Adrenal gland (tissue), 12 donors: ENCODE results near the gene TSPAN33. TPM values are rescaled to one million over a fixed set of nuclear protein-coding genes. Genes with fewer than 3 reads are reported as not detected.
"Not testable (repeated sequence)": the region's sequence is repeated elsewhere in the genome, so short reads cannot be mapped to it uniquely, and the experiment has no call there.

ENCODE experiments used
- DNase-seq, 7 donors: peaks; one replicate each; pipeline ENCODE4 v3.0.0-alpha.2; 2019 to 2020
- H3K27ac ChIP-seq, 5 donors: fragments of 200-600 bp; sonication (generic) in 4 of 5; 1 replicate in 3 of 5; 2 replicates in 2 of 5; pipeline versions ENCODE4 v1.5.1 to v1.8.0; 2016 to 2020; ENCODE audit warnings: mild to moderate bottlenecking in 1 of 5
- H3K27me3 ChIP-seq: fragments of 200-600 bp; 2 replicates; pipeline ENCODE4 v1.8.0; 2021
- H3K36me3 ChIP-seq, 2 donors: fragments of 200-600 bp; replicated peaks in 1 of 2; 1 replicate in 1 of 2; 2 replicates in 1 of 2; pipeline versions ENCODE4 v1.5.1 to v1.8.0; 2018 to 2022
- H3K4me1 ChIP-seq, 2 donors: fragments of 200-600 bp; replicated peaks in 1 of 2; 1 replicate in 1 of 2; 2 replicates in 1 of 2; pipeline versions ENCODE4 v1.5.1 to v1.8.0; 2018 to 2021
- H3K4me3 ChIP-seq, 4 donors: fragments of 200-600 bp; sonication (generic) in 3 of 4; one replicate each; pipeline ENCODE4 v1.5.1; 2016 to 2018
- H3K9me3 ChIP-seq, 3 donors: fragments of 200-600 bp; sonication (generic) in 1 of 3; replicated peaks in 1 of 3; 1 replicate in 2 of 3; 2 replicates in 1 of 3; pipeline versions ENCODE4 v1.5.1 to v1.8.0; 2016 to 2021
- CTCF ChIP-seq, 6 experiments: fragments of 450-650 bp in 4 of 6; fragments of 200-600 bp in 2 of 6; sonication (generic) in 1 of 6; IDR thresholded peaks; 1 replicate in 5 of 6; 2 replicates in 1 of 6; pipeline versions ENCODE4 v1.5.1 to v1.8.0; 2016 to 2021; ENCODE audit warnings: antibody characterized with exemption in 6 of 6, mild to moderate bottlenecking in 2 of 6, moderate library complexity in 1 of 6
- POLR2A ChIP-seq, 2 donors: fragments of 450-650 bp; IDR thresholded peaks; one replicate each; pipeline ENCODE4 v1.6.1; 2017; ENCODE audit warnings: antibody characterized with exemption in 2 of 2, mild to moderate bottlenecking in 2 of 2, moderate library complexity in 1 of 2
- WGBS, 4 donors: extraction: QIAGEN DNeasy Blood & Tissue Kit in 2 of 4; methylation state at CpG; one replicate each; pipeline versions ENCODE4 v1.1.5 to v1.1.7; 2013 to 2017; 5-methylcytosine and 5-hydroxymethylcytosine counted together
- intact Hi-C, 2 donors: fragments of 100-400 bp; cut with DNase I; formaldehyde crosslinking; loops; one replicate each; pipeline versions ENCODE4 v1.14.1 to v1.15.0; 2022 to 2023
- polyA plus RNA-seq, 3 donors: library from polyadenylated mRNA; stranded (reverse); fragments of 200-250 nt in 2 of 3; fragments of 350-450 nt in 1 of 3; fragmentation: Illumina TruSeq in 1 of 3; extraction: RNeasy Lipid Tissue Mini Kit (QIAGEN cat#74804) in 1 of 3; gene quantifications; one replicate each; pipeline ENCODE4 v1.2.3, GENCODE V29; 2013 to 2014
- total RNA-seq, 9 donors: library from RNA; depleted of rRNA in 4 of 9; stranded (reverse); fragments of >200 nt in 4 of 9; fragments of 120-200 nt in 1 of 9; fragmentation: NEBNext Ultra II Directional in 1 of 9; extraction: Animal tissue kit (Norgen Biotek cat#: 25700) in 1 of 9; gene quantifications; one replicate each; pipeline versions ENCODE4 v1.1.0 to v1.2.4, GENCODE V29; 2013 to 2023
- donor health status: healthy with polysubstance abuse.
- donor health status: Bipolar disorder and iron deficiency.
- donor health status: DM: yes; HTN: yes; CAD: no.
- donor health status: DM: no; HTN: no; CAD: no.
- donor health status: DM: no; HTN: no; CAD: no.
- donor health status: DM: yes; HTN: yes; CAD: no.

Gene TSPAN33
- total and polyA plus RNA-seq, 12 donors, result 1.8 to 20.0 (median 10.1) TPM

- WGBS, 4 donors, result 79 to 97% (median 95%) methylated on average over 3 of the region's 3 CpGs
- no peaks in the 10 kb centered on the region for H3K4me1 ChIP-seq
- no peak overlapping the region for H3K4me3 ChIP-seq
- no peak overlapping the region for H3K27ac ChIP-seq
- no peaks in the 10 kb centered on the region for H3K9me3 ChIP-seq
- intact Hi-C loops, result no loop called here
- TF ChIP-seq POLR2A (IDR thresholded peaks at IDR 0.05), result no peak
- TF ChIP-seq CTCF (IDR thresholded peaks at IDR 0.05), result no peak
- no peaks in the 10 kb centered on the region for H3K36me3 ChIP-seq
- H3K27me3 ChIP-seq, result no peaks in the 10 kb centered on the region
- DNase-seq, result no peak
Observed at GRCh38 chr7:129118976-129119375, 25.5 kb upstream of the TSPAN33 start.

DNA sequence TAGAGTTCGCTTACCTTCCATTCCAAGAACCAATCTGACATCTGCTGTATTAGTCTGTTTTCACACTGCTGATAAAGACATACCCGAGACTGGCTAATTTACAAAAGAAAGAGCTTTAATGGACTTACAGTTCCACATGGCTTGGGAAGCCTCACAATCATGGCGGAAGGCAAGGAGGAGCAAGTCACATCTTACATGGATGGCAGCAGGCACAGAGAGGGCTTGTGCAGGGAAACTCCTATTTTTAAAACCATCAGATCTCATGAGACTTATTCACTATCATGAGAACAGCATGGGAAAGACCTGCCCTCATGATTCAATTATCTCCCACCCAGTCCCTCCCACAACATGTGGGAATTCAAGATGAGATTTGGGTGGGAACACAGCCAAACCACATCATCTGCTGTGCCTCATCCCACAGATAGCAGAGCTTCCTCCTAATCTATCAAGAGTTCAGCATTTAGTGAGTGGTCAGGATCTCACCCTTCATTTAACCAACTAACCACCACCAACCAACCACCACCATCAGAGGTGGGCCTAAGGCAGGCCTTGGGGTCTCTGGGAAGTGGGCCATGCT is 22.9 kb upstream of the TSPAN33 start:
- H3K9me3 ChIP-seq, H3K36me3 ChIP-seq, H3K4me3 ChIP-seq, H3K27ac ChIP-seq, intact Hi-C loops, DNase-seq, H3K27me3 ChIP-seq, H3K4me1 ChIP-seq: not testable (repeated sequence)
- WGBS, 4 donors, result 94 to 96% (median 96%) methylated on average over 3 of the region's 3 CpGs

DNA sequence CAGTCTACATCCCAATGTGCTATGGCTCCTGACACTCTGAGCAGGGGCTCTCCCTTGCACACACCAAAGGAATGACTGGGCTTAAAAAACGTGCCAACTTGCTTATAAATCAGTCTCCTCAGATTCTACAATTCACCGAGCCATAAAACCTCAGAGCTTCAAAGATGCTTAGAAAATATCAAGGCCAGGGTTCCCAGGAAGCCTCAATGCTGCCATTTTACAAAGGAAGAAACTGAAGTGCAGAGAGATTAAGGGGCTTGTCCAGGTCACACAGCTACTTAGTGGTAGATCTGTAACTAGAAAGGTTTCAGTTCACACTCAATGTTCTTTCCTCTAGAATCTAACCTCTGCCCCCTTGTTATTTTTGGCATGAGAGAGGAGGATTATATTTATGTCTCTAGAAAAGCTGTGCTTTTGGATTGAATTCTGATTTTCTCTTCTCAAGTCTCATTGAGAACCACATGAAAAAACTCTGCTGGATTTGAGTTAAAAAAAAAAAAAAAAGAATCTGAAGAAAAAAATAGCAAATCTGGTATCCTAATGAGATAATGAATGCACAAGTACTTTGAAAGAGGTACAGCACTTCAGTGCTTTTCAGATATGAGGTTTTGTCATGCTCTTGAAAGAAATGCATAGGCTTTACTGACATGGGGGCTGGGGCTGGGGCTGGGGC is 22.3 kb upstream of the TSPAN33 start:
- Histone ChIP-seq H3K27ac (no peak overlapping the region), H3K4me1 (no peaks in the 10 kb centered on the region), H3K27me3 (no peaks in the 10 kb centered on the region), H3K4me3 (no peak overlapping the region), H3K36me3 (no peaks in the 10 kb centered on the region), H3K9me3 (no peaks in the 10 kb centered on the region)
- TF ChIP-seq CTCF (IDR thresholded peaks at IDR 0.05), result no peak
- no peak for TF ChIP-seq POLR2A (IDR thresholded peaks at IDR 0.05)
- intact Hi-C loops, result no loop called here
- DNase-seq, result no peak
- 40 to 65% (median 44%) methylated on average over 2 of the region's 2 CpGs for whole genome bisulfite sequencing, 4 donors

DNA sequence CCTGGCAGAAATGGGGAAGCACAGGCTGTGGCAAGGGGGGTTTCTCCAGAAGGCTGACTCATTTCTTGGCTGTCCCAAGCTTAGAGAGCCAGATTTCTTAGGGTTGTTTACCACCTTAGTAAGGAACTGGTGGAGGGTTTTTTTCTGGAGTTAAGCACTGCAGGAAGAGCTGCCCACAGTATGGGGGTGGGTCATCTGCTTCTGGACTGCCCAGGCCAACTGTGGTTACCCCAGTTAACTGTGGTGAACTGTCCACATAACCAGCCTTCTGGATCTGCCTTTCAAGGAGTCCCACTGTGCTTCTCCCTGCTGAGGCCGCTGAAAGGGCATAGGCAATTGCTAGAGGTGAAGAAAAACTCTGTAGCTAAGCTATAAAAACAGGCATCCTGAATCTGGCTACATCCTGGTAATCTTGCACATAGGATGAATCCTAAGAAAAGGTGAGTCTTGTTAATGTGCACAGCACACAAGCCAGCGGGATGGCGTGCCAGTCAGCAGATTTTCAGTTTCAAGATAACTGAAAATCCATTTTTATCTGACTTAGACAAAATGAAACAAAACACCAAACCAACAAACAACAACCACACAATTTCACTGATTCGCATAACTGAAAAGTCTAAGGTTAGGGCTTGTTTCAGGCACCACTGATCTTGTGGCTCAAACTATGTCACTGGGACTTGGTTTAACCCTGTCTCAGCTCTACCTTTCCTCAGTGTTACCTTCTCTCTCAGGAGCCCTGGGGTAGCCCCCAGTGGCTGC is 21.6 kb upstream of the TSPAN33 start:
- H3K9me3 ChIP-seq, result no peaks in the 10 kb centered on the region
- intact Hi-C loops, result no loop called here
- DNase-seq, result no peak
- H3K27ac ChIP-seq, result no peak overlapping the region
- no peaks in the 10 kb centered on the region for H3K36me3 ChIP-seq
- no peaks in the 10 kb centered on the region for H3K27me3 ChIP-seq
- 76 to 87% (median 81%) methylated on average over 4 of the region's 4 CpGs for WGBS, 4 donors
- no peak overlapping the region for H3K4me3 ChIP-seq
- TF ChIP-seq POLR2A (IDR thresholded peaks at IDR 0.05) (no peak), CTCF (IDR thresholded peaks at IDR 0.05) (no peak)
- H3K4me1 ChIP-seq, result no peaks in the 10 kb centered on the region
